ACC112 (cell line): ENCODE results near the gene CMTM8.

Experiments
- H2AFZ ChIP-seq: fragments of 200-600 bp; sonication (generic); one replicate; pipeline ENCODE4 v1.6.0; 2017; ENCODE audit warnings: antibody characterized with exemption, low read length; ENCODE audit not compliant: unreplicated experiment
- H3K27ac ChIP-seq: fragments of 200-600 bp; sonication (generic); 2 replicates; pipeline ENCODE4 v1.5.1; 2014; ENCODE audit warnings: low read depth, mild to moderate bottlenecking, antibody characterized with exemption, low read length, moderate library complexity
- H3K27me3 ChIP-seq: fragments of 200-600 bp; sonication (generic); 2 replicates; pipeline ENCODE4 v1.6.1; 2014; ENCODE audit warnings: mild to moderate bottlenecking, antibody characterized with exemption, low read length, moderate library complexity, mixed read lengths; ENCODE audit not compliant: insufficient read depth
- H3K36me3 ChIP-seq: fragments of 200-600 bp; sonication (generic); 2 replicates; pipeline ENCODE4 v1.6.1; 2016; ENCODE audit warnings: mild to moderate bottlenecking, antibody characterized with exemption, low read length, moderate library complexity, mixed read lengths; ENCODE audit not compliant: insufficient read depth
- H3K4me1 ChIP-seq: fragments of 200-600 bp; sonication (generic); one replicate; pipeline ENCODE4 v1.6.1; 2016; ENCODE audit warnings: low read length, mixed read lengths; ENCODE audit not compliant: insufficient read depth, unreplicated experiment, control insufficient read depth
- H3K4me3 ChIP-seq: fragments of 200-600 bp; sonication (generic); 2 replicates; pipeline ENCODE4 v1.5.1; 2014; ENCODE audit warnings: mild to moderate bottlenecking, low read depth, low read length
- H3K79me2 ChIP-seq: fragments of 200-600 bp; sonication (generic); one replicate; pipeline ENCODE4 v1.6.0; 2016; ENCODE audit warnings: low read length; ENCODE audit not compliant: control insufficient read depth, unreplicated experiment, insufficient read depth

Gene CMTM8

GRCh38 chr3:32202496-32202895 lies 36.0 kb upstream of the CMTM8 start:
- Histone ChIP-seq H3K4me3 (no peak overlapping the region), H2AFZ (no peak overlapping the region), H3K36me3 (no peaks in the 10 kb centered on the region), H3K79me2 (no peaks in the 10 kb centered on the region), H3K27ac (no peak overlapping the region), H3K27me3 (no peaks in the 10 kb centered on the region), H3K4me1 (peaks cover 20% of the 10 kb centered on the region)

GRCh38 chr3:32203854-32204253 lies 34.6 kb upstream of the CMTM8 start:
- H3K4me1 ChIP-seq, result peaks cover 20% of the 10 kb centered on the region
- H2AFZ ChIP-seq, result no peak overlapping the region
- H3K79me2 ChIP-seq, result no peaks in the 10 kb centered on the region
- H3K4me3 ChIP-seq, result no peak overlapping the region
- no peaks in the 10 kb centered on the region for H3K36me3 ChIP-seq
- no peaks in the 10 kb centered on the region for H3K27me3 ChIP-seq
- no peak overlapping the region for H3K27ac ChIP-seq

GRCh38 chr3:32208447-32208846 lies 30.0 kb upstream of the CMTM8 start:
- no peaks in the 10 kb centered on the region for H3K36me3 ChIP-seq
- no peak overlapping the region for H3K27ac ChIP-seq
- peaks cover 7% of the 10 kb centered on the region for H3K4me1 ChIP-seq
- H2AFZ ChIP-seq, result no peak overlapping the region
- no peaks in the 10 kb centered on the region for H3K27me3 ChIP-seq
- H3K79me2 ChIP-seq, result no peaks in the 10 kb centered on the region
- H3K4me3 ChIP-seq, result no peak overlapping the region

- H3K79me2 ChIP-seq, result no peaks in the 10 kb centered on the region
- no peak overlapping the region for H3K27ac ChIP-seq
- H3K36me3 ChIP-seq, result no peaks in the 10 kb centered on the region
- no peaks in the 10 kb centered on the region for H3K27me3 ChIP-seq
- H3K4me3 ChIP-seq, result no peak overlapping the region
- H3K4me1 ChIP-seq, result no peaks in the 10 kb centered on the region
- no peak overlapping the region for H2AFZ ChIP-seq
Measured at GRCh38 chr3:32215185-32215584, 23.3 kb upstream of the CMTM8 start.

- Histone ChIP-seq H3K79me2 (no peaks in the 10 kb centered on the region), H2AFZ (no peak overlapping the region), H3K27ac (no peak overlapping the region)
Measured at GRCh38 chr3:32216172-32216783, 22.2 kb upstream of the CMTM8 start.

GRCh38 chr3:32217339-32217738 lies 21.1 kb upstream of the CMTM8 start:
- Histone ChIP-seq H3K4me3 (no peak overlapping the region), H3K27ac (no peak overlapping the region), H3K79me2 (no peaks in the 10 kb centered on the region), H3K36me3 (no peaks in the 10 kb centered on the region), H3K4me1 (no peaks in the 10 kb centered on the region), H2AFZ (no peak overlapping the region), H3K27me3 (no peaks in the 10 kb centered on the region)

More at GRCh38 chr3:32216172-32216783, 22.2 kb upstream of the CMTM8 start:
- Histone ChIP-seq H3K4me3 (no peak overlapping the region), H3K4me1 (no peaks in the 10 kb centered on the region), H3K36me3 (no peaks in the 10 kb centered on the region), H3K27me3 (no peaks in the 10 kb centered on the region)

GRCh38 chr3:32219537-32219936 lies 18.9 kb upstream of the CMTM8 start:
- Histone ChIP-seq H3K36me3 (no peaks in the 10 kb centered on the region), H3K27ac (no peak overlapping the region), H2AFZ (no peak overlapping the region), H3K4me1 (no peaks in the 10 kb centered on the region), H3K79me2 (no peaks in the 10 kb centered on the region), H3K4me3 (no peak overlapping the region), H3K27me3 (no peaks in the 10 kb centered on the region)

- no peaks in the 10 kb centered on the region for H3K36me3 ChIP-seq
- H2AFZ ChIP-seq, result no peak overlapping the region
- H3K27ac ChIP-seq, result no peak overlapping the region
- H3K4me3 ChIP-seq, result no peak overlapping the region
- H3K27me3 ChIP-seq, result no peaks in the 10 kb centered on the region
- H3K79me2 ChIP-seq, result no peaks in the 10 kb centered on the region
- no peaks in the 10 kb centered on the region for H3K4me1 ChIP-seq
Measured at GRCh38 chr3:32220006-32220405, 18.5 kb upstream of the CMTM8 start.

GRCh38 chr3:32222950-32223349 lies 15.5 kb upstream of the CMTM8 start:
- Histone ChIP-seq H3K27ac (no peak overlapping the region), H2AFZ (no peak overlapping the region), H3K36me3 (no peaks in the 10 kb centered on the region), H3K4me3 (no peak overlapping the region), H3K79me2 (no peaks in the 10 kb centered on the region), H3K4me1 (peaks cover 20% of the 10 kb centered on the region), H3K27me3 (no peaks in the 10 kb centered on the region)

- Histone ChIP-seq H3K79me2 (no peaks in the 10 kb centered on the region), H2AFZ (no peak overlapping the region), H3K36me3 (no peaks in the 10 kb centered on the region), H3K27ac (no peak overlapping the region), H3K4me1 (peaks cover 20% of the 10 kb centered on the region), H3K27me3 (no peaks in the 10 kb centered on the region), H3K4me3 (no peak overlapping the region)
Measured at GRCh38 chr3:32224016-32224516, 14.4 kb upstream of the CMTM8 start.

- Histone ChIP-seq H3K36me3 (no peaks in the 10 kb centered on the region), H3K4me3 (peak overlapping the region; percentile 9), H3K27ac (peak overlapping the region; percentile 52), H3K4me1 (peaks cover 20% of the 10 kb centered on the region), H3K27me3 (no peaks in the 10 kb centered on the region), H3K79me2 (no peaks in the 10 kb centered on the region), H2AFZ (no peak overlapping the region)
Measured at GRCh38 chr3:32226875-32227500, 11.5 kb upstream of the CMTM8 start.
